K562 (cell line): ENCODE results near the gene POLR2J. TPM values are rescaled to one million over a fixed set of nuclear protein-coding genes. Genes with fewer than 3 reads are reported as not detected.
A peak's percentile ranks its signal among the peaks of the same experiment; 100 is the strongest.

Experiments
- CBFA2T3 ChIP-seq: fragments of 450-650 bp; IDR thresholded peaks from 2 replicates; pipeline ENCODE4 v1.6.1; 2017
- HNRNPL ChIP-seq: fragments of 200-400 bp; formaldehyde crosslinking; IDR thresholded peaks from 2 replicates; pipeline ENCODE4 v1.6.1; 2017; ENCODE audit warnings: low read depth, mild to moderate bottlenecking, low read length
- MCM2 ChIP-seq: fragments of 450-650 bp; IDR thresholded peaks from 2 replicates; pipeline ENCODE4 v1.6.1; 2017; ENCODE audit warnings: low read depth, mild to moderate bottlenecking
- NCOA4 ChIP-seq: fragments of 450-650 bp; IDR thresholded peaks from 2 replicates; pipeline ENCODE4 v1.6.1; 2018; ENCODE audit warnings: mild to moderate bottlenecking; ENCODE audit not compliant: partially characterized antibody
- NKRF ChIP-seq: fragments of 450-650 bp; IDR thresholded peaks from 2 replicates; pipeline ENCODE4 v1.6.1; 2016; ENCODE audit warnings: borderline replicate concordance
- PURB ChIP-seq: sonication (generic); formaldehyde crosslinking; IDR thresholded peaks from 2 replicates; pipeline ENCODE4 v1.9.0; 2021; ENCODE audit warnings: low read depth, mild to moderate bottlenecking, missing genetic modification reagents
- RAD51 ChIP-seq: fragments of 450-650 bp; IDR thresholded peaks from 2 replicates; pipeline ENCODE4 v1.7.1; 2016; ENCODE audit warnings: low read depth, mild to moderate bottlenecking, borderline replicate concordance
- RB1 ChIP-seq: fragments of 450-650 bp; IDR thresholded peaks from 2 replicates; pipeline ENCODE4 v1.6.1; 2017; ENCODE audit warnings: low read depth, mild to moderate bottlenecking
- RBFOX2 ChIP-seq: fragments of 200-400 bp; formaldehyde crosslinking; IDR thresholded peaks from 2 replicates; pipeline ENCODE4 v1.6.1; 2017; ENCODE audit warnings: low read depth, mild to moderate bottlenecking, low read length, moderate library complexity
- RFX7 ChIP-seq: fragments of 250-450 bp; sonication (Bioruptor Pico); IDR thresholded peaks from 2 replicates; pipeline ENCODE4 v1.5.1; 2021; ENCODE audit warnings: mild to moderate bottlenecking
- YBX1 ChIP-seq: fragments of 450-650 bp; IDR thresholded peaks from 2 replicates; pipeline ENCODE4 v1.7.1; 2016; ENCODE audit warnings: mild to moderate bottlenecking
- ZNF354B ChIP-seq: fragments of 250-450 bp; sonication (Bioruptor Pico); IDR thresholded peaks from 2 replicates; pipeline ENCODE4 v1.4.0; 2020
- ZNF57 ChIP-seq: fragments of 450-650 bp; formaldehyde crosslinking; IDR thresholded peaks from 2 replicates; pipeline ENCODE4 v1.4.0; 2020; ENCODE audit warnings: mild to moderate bottlenecking, moderate library complexity
- polyA plus RNA-seq, 8 experiments: library from polyadenylated mRNA; depleted of rRNA in 4 of 8; stranded (reverse) in 5 of 8; unstranded in 3 of 8; fragments of >200 nt; fragmentation: Nextera tagmentation in 2 of 8; fragmentation: Illumina TruSeq in 1 of 8; extraction: Ambion mirVana in 2 of 8; extraction: Trizol in 1 of 8; gene quantifications; 2 replicates each; pipeline versions ENCODE4 v1.2.1 to v1.2.3, GENCODE V29; 2011 to 2014; ENCODE audit warnings: inconsistent platforms in 1 of 8, missing spikeins in 1 of 8
- total RNA-seq, 7 experiments: library from RNA; depleted of rRNA in 6 of 7; stranded (reverse); fragments of >200 nt in 6 of 7; fragmentation: Illumina TruSeq in 2 of 7; extraction: Trizol in 2 of 7; gene quantifications; 2 replicates each; pipeline versions ENCODE4 v1.2.1 to v1.2.3, GENCODE V29; 2011 to 2021; ENCODE audit warnings: low replicate concordance in 1 of 7

The POLR2J gene
- total and polyA plus RNA-seq, 9 of the 15 experiments (the other 6 are each of a cell fraction or from before 2014, with no cell fraction given), result 32.3 to 220 (median 113) TPM

DNA sequence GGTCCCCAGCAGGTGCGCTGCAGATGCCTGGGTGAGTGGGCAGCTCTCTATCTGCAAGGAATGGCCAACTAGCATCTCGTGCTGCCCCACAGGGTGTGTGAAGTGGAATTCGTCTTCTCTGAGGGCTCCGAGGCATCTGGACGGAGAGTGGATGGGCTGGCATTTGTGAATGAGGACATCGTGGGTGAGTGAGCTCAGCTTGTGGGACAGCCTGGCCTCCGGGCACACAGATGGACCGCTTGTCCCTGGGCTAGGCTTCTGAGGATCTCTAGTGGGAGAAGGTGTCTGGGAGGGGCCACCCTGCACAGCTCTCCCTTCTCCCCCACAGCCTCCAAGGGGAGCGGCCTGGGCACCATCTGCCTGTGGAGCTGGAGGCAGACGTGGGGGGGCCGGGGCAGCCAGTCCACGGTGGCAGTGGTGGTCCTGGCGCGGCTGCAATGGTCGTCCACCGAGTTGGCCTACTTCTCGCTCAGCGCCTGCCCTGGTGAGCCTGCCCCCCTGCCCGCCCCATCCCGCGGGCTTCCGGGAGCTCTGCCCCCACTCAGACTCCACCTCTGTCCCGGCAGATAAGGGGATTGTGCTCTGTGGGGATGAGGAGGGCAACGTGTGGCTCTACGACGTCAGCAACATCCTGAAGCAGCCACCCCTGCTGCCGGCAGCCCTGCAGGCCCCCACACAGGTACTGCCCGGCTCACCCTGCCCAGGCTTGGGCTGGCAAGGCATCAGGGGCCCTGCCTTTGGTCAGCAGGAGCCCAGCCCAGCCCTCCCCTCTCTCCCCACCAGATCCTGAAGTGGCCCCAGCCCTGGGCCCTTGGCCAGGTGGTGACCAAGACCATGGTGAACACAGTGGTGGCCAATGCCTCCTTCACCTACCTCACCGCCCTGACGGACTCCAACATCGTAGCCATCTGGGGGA, 6.3 kb downstream of the POLR2J start (continued):
- no peak for TF ChIP-seq RFX7 (CRISPR knock-in tag)
- TF ChIP-seq MCM2, result no peak
- no peak for TF ChIP-seq PURB (CRISPR knock-in tag)
- TF ChIP-seq HNRNPL, result 0 out of 2 replicates have a peak, but pooled peaks have one; percentile 72
- TF ChIP-seq RB1, result no peak
- no peak for TF ChIP-seq ZNF354B (CRISPR knock-in tag)
- TF ChIP-seq ZNF57 (CRISPR knock-in tag), result no peak
- peak; percentile 62 for TF ChIP-seq RBFOX2
- TF ChIP-seq RAD51, result no peak
- no peak for TF ChIP-seq YBX1
- TF ChIP-seq NCOA4, result no peak
- TF ChIP-seq NKRF, result no peak
- peak; percentile 37 for TF ChIP-seq CBFA2T3
